GM12878 (cell line): ENCODE data around the gene ITGA2.

Experiments used
- BCL3 ChIP-seq: IDR thresholded peaks from 2 replicates; pipeline ENCODE4 v1.6.1; 2011; ENCODE audit warnings: borderline replicate concordance, low read depth, mild to moderate bottlenecking, moderate library complexity, low read length; ENCODE audit not compliant: insufficient read depth, poor library complexity, severe bottlenecking
- CTCF ChIP-seq, 3 experiments: IDR thresholded peaks in 2 of 3; conservative IDR thresholded peaks in 1 of 3; 2 replicates each; pipeline ENCODE4 v1.5.1; 2011; ENCODE audit warnings: low read depth in 3 of 3, low read length in 3 of 3, mild to moderate bottlenecking in 3 of 3, control low read depth in 2 of 3, moderate library complexity in 2 of 3, inconsistent platforms in 1 of 3, mixed read lengths in 1 of 3; ENCODE audit not compliant: control insufficient read depth in 2 of 3, insufficient read depth in 1 of 3; ENCODE audit errors: extremely low read depth in 1 of 3
- DPF2 ChIP-seq: fragments of 450-650 bp; IDR thresholded peaks from 2 replicates; pipeline ENCODE4 v1.6.1; 2017; ENCODE audit warnings: mild to moderate bottlenecking
- NFYA ChIP-seq: IDR thresholded peaks from 2 replicates; pipeline ENCODE4 v1.6.1; 2011; ENCODE audit warnings: low read depth, mild to moderate bottlenecking, low read length, improper control_type of control experiment, borderline replicate concordance
- POLR2A ChIP-seq: IDR thresholded peaks from 2 replicates; pipeline ENCODE4 v1.6.1; 2011; ENCODE audit warnings: low read depth, mild to moderate bottlenecking, low read length
- TAF1 ChIP-seq: IDR thresholded peaks from 2 replicates; pipeline ENCODE4 v1.6.1; 2011; ENCODE audit warnings: mild to moderate bottlenecking, low read depth, low read length, borderline replicate concordance

DNA sequence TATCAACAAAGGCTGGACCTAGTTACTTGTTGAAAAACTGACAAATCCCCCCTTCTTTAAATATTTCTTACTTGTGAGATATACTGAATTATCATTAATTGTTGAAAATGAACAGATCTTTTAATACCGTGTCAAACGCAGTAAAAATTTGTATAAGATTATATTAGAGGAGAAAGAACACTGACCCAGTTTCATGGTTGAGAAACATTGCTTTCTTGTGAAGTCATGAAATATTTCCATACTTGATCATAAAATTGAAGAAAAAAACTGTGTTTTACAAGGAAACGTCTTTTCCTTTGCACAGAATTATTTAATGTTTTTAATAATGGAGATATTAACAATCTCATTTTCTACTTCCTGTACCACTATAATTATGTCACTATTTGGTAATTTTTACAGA is 74.6 kb downstream of the ITGA2 start:
- TF ChIP-seq POLR2A: no peak
- TF ChIP-seq DPF2: no peak
- no peak for TF ChIP-seq CTCF (IDR thresholded peaks at IDR 0.05 in 2 of 3, conservative IDR thresholded peaks at IDR 0.05 in 1 of 3; ENCODE audit: control insufficient read depth in 2 of 3, extremely low read depth in 1 of 3, insufficient read depth in 1 of 3, low read depth in 3 of 3, low read length in 3 of 3)
- TF ChIP-seq BCL3: no peak
- no peak for TF ChIP-seq NFYA
- no peak for TF ChIP-seq TAF1
